CD4-positive, alpha-beta memory T cell (primary cell): ENCODE results near the gene MYO1F. TPM values are rescaled to one million over a fixed set of nuclear protein-coding genes. Genes with fewer than 3 reads are reported as not detected.

ENCODE experiments used
- CTCF ChIA-PET: fragments of 350-600 bp; sonication (Branson Sonifier 250); formaldehyde crosslinking; loops from one replicate; lab custom pipeline; 2021; ENCODE audit warnings: inconsistent platforms; ENCODE audit not compliant: partially characterized antibody; lab: Charles Lee
- POLR2A ChIA-PET: fragments of 350-600 bp; sonication (Branson Sonifier 250); formaldehyde crosslinking; loops from one replicate; lab custom pipeline; 2021; ENCODE audit not compliant: partially characterized antibody; lab: Charles Lee
- DNase-seq, 5 donors: peaks; one replicate each; pipeline versions ENCODE4 v3.0.0 to v3.0.0-alpha.2; 2020 to 2022; ENCODE audit warnings: mixed read lengths in 1 of 5
- H3K27ac ChIP-seq: one replicate; pipeline ENCODE4 v1.7.0; 2013; ENCODE audit warnings: low read depth, low read length
- H3K27me3 ChIP-seq: 2 replicates; pipeline ENCODE4 v1.7.0; 2013; ENCODE audit warnings: mild to moderate bottlenecking, low read length, moderate library complexity; ENCODE audit not compliant: insufficient read depth
- H3K36me3 ChIP-seq: 2 replicates; pipeline ENCODE4 v1.7.0; 2013; ENCODE audit warnings: mild to moderate bottlenecking, low read length, moderate library complexity; ENCODE audit not compliant: insufficient read depth
- H3K4me1 ChIP-seq: 2 replicates; pipeline ENCODE4 v1.7.0; 2013; ENCODE audit warnings: mild to moderate bottlenecking, low read length, moderate library complexity; ENCODE audit not compliant: insufficient read depth
- H3K4me3 ChIP-seq, 2 donors: one replicate each; pipeline ENCODE4 v1.7.0; 2013; ENCODE audit warnings: low read length in 2 of 2, mild to moderate bottlenecking in 1 of 2
- H3K9me3 ChIP-seq, 2 donors: one replicate each; pipeline ENCODE4 v1.7.0; 2013; ENCODE audit warnings: low read length in 2 of 2, control low read depth in 1 of 2; ENCODE audit not compliant: control insufficient read depth in 1 of 2
- H3K27ac Mint-ChIP-seq, 7 donors: one replicate each; pipeline ENCODE4 v1.8.0; 2020 to 2021; ENCODE audit warnings: mixed read lengths in 7 of 7, mild to moderate bottlenecking in 6 of 7, inconsistent platforms in 3 of 7, moderate library complexity in 3 of 7
- H3K27me3 Mint-ChIP-seq, 2 donors: one replicate each; pipeline ENCODE4 v1.8.0; 2020 to 2021; ENCODE audit warnings: mixed read lengths in 2 of 2
- H3K36me3 Mint-ChIP-seq, 2 donors: one replicate each; pipeline ENCODE4 v1.8.0; 2020 to 2021; ENCODE audit warnings: mixed read lengths in 2 of 2, inconsistent platforms in 1 of 2, mild to moderate bottlenecking in 1 of 2
- H3K4me1 Mint-ChIP-seq, 4 donors: one replicate each; pipeline ENCODE4 v1.8.0; 2020 to 2021; ENCODE audit warnings: mixed read lengths in 4 of 4, mild to moderate bottlenecking in 1 of 4
- H3K4me3 Mint-ChIP-seq, 8 donors: one replicate each; pipeline ENCODE4 v1.8.0; 2020 to 2021; ENCODE audit warnings: mixed read lengths in 8 of 8, mild to moderate bottlenecking in 7 of 8, moderate library complexity in 6 of 8, inconsistent platforms in 3 of 8
- H3K9me3 Mint-ChIP-seq, 8 donors: one replicate each; pipeline ENCODE4 v1.8.0; 2020 to 2021; ENCODE audit warnings: mixed read lengths in 8 of 8, mild to moderate bottlenecking in 5 of 8, inconsistent platforms in 3 of 8, moderate library complexity in 1 of 8
- intact Hi-C: fragments of 100-400 bp; cut with micrococcal nuclease; formaldehyde crosslinking; loops from one replicate; pipeline ENCODE4 v1.15.1; 2023
- polyA plus RNA-seq, 2 donors: library from polyadenylated mRNA; unstranded; fragments of 300-500 nt; fragmentation: Illumina TruSeq; gene quantifications; one replicate each; pipeline ENCODE4 v1.2.3, GENCODE V29; 2021
- total RNA-seq, 2 experiments: library from RNA; stranded (reverse); gene quantifications; one replicate each; pipeline ENCODE4 v1.2.3, GENCODE V29; 2021

Gene MYO1F
- total and polyA plus RNA-seq, 4 experiments from 2014 or later = 35.9 to 359 (median 220) TPM

DNA sequence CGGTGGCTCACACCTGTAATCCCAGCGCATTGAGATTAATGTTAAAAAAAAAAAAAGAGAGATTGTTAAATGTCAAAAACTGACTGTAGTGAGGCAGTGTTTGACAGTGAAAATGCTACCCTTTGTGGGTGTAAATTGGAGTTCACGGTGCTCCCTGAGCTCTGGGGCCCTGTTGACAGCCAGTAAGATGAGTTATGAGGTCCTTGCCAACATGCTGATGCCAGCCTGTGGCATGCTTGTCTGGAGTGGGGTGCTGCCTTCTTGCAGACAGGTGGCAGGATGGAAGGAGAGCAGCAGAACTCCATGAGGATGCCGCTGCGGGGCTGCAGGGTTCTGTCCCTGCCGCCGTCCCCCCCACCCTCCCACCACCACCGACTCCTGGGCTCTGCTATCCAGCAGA, 100.7 kb downstream of the MYO1F start:
- Mint-ChIP-seq H3K27me3 (no peaks in the 10 kb centered on the region), H3K9me3 (peaks cover 0 to 2% (median 0%) of the 10 kb centered on the region in 8 donors), H3K27ac (peak overlapping the region in 5 of 7 donors; percentile 2 to 74 (median 40)), H3K4me1 (peaks cover 26 to 57% (median 41%) of the 10 kb centered on the region in 4 donors), H3K36me3 (peaks cover 41 to 77% of the 10 kb centered on the region in 2 donors), H3K4me3 (peak overlapping the region in 1 of 8 donors; percentile 46)
- no peak overlapping the region for H3K4me3 ChIP-seq
- H3K4me1 ChIP-seq = peaks cover 32% of the 10 kb centered on the region
- no peaks in the 10 kb centered on the region for H3K9me3 ChIP-seq
- no peak overlapping the region for H3K27ac ChIP-seq
- ChIA-PET CTCF (interaction anchor here (1.3 to 1.5 kb wide), 2 partner anchors 102 to 105 kb away, joined by 3 to 4 read pairs; no protein-coding TSS in a partner anchor), POLR2A (no interaction called here)
- peaks cover 74% of the 10 kb centered on the region for H3K36me3 ChIP-seq
- no peaks in the 10 kb centered on the region for H3K27me3 ChIP-seq
- no peak for DNase-seq
- intact Hi-C loops = no loop called here

DNA sequence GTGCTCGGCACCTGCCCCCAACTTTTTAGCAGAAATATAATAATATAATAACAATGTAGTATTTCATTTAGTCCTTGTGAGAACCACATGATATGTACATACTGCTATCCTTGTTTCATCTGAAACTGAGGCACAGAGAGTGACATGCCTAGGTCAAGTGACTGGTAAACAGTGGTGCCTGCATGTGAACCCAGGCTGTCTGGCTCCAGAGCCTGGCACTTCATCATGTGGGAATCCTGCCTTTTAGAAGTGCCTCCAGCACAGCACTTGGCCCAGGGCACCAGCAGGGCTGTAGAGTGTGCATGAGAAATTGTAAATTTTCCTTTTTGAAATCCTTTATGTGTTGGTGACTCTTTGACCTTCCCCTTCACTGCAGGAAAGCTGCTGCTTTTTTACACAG, 102.2 kb downstream of the MYO1F start:
- Mint-ChIP-seq H3K27me3 (no peaks in the 10 kb centered on the region), H3K4me1 (peaks cover 24 to 45% (median 32%) of the 10 kb centered on the region in 4 donors), H3K27ac (peak overlapping the region in 2 of 7 donors; percentile 19 to 57), H3K36me3 (peaks cover 48 to 83% of the 10 kb centered on the region in 2 donors), H3K9me3 (no peaks in the 10 kb centered on the region), H3K4me3 (no peak overlapping the region)
- H3K9me3 ChIP-seq = no peaks in the 10 kb centered on the region
- ChIA-PET POLR2A (interaction anchor here (0.8 to 2.1 kb wide), 2 partner anchors 19 to 39 kb away, joined by 4 read pairs; partner anchors contain the start of gene ZNF414), CTCF (interaction anchor here (1.5 kb wide), 1 partner anchor 106 kb away, joined by 3 read pairs; no protein-coding TSS in a partner anchor)
- intact Hi-C loops = no loop called here
- peaks cover 73% of the 10 kb centered on the region for H3K36me3 ChIP-seq
- no peaks in the 10 kb centered on the region for H3K27me3 ChIP-seq
- no peak for DNase-seq
- H3K4me3 ChIP-seq = no peak overlapping the region
- peaks cover 20% of the 10 kb centered on the region for H3K4me1 ChIP-seq
- H3K27ac ChIP-seq = no peak overlapping the region

DNA sequence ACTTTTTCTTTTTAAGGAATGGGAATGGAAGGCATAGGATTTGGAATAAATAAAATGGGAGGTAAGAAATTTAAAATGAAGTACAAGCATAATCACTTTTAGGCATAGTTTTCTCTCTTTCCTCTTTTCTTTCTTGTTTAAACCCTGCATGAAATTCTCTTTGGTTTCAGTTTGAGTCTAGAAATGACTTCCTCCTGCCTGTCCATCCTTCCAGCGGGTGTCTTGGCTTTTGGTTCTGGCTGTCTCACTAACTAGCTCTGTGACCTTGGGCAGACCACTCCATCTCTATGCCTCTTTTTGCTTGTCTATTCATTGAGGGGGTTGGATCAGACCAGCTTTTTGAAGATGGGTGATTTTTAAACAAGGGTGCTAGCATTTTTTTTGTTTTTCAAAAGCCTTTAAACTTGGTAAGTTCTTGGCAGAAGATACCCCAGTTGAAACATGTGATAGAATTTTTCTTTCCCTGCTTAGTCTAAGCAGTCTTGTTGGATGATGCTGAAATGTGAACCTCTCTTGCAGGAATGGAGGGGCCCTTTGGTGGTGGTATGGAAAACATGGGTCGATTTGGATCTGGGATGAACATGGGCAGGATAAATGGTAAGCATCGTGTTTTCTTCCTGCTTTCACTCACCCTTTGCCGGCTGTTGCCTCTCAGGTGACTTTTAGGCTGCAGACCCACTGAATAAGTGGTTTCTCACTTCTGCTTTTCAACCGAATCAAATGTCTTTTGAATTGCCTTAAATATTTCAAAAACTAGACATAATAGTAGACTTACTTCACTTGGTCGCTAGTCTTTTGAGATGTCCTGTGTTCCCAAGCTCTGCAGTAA, 103.4 kb downstream of the MYO1F start:
- Mint-ChIP-seq H3K27me3 (no peaks in the 10 kb centered on the region), H3K4me1 (peaks cover 24 to 52% (median 34%) of the 10 kb centered on the region in 4 donors), H3K36me3 (peaks cover 58 to 89% of the 10 kb centered on the region in 2 donors), H3K4me3 (no peak overlapping the region), H3K27ac (peak overlapping the region; percentile 42 to 87 (median 75)), H3K9me3 (no peaks in the 10 kb centered on the region)
- Histone ChIP-seq H3K27me3 (no peaks in the 10 kb centered on the region), H3K9me3 (no peaks in the 10 kb centered on the region), H3K4me1 (peaks cover 20% of the 10 kb centered on the region), H3K27ac (no peak overlapping the region), H3K4me3 (no peak overlapping the region), H3K36me3 (peaks cover 81% of the 10 kb centered on the region)
- DNase-seq = no peak
- CTCF ChIA-PET = interaction anchor here (1.0 to 1.4 kb wide), 3 partner anchors 9 to 106 kb away, joined by 3 to 4 read pairs (median 3); no protein-coding TSS in a partner anchor
- POLR2A ChIA-PET = interaction anchor here (0.6 to 2.1 kb wide), 4 partner anchors 18 to 103 kb away, joined by 3 to 5 read pairs (median 4); partner anchors contain the start of gene ZNF414
- intact Hi-C loops = no loop called here

Other genes starting within 250 kb of the MYO1F start
- gene KANK3, start 234.2 kb downstream of the MYO1F start, total RNA-seq = 1 to 10 TPM; 5.0 to 6.3 TPM
- 1 to 10 TPM; 1.1 to 1.9 TPM for gene KANK3, start 234.2 kb downstream of the MYO1F start, polyA plus RNA-seq
- gene ANGPTL4, start 213.3 kb downstream of the MYO1F start, total RNA-seq = not detected
- not detected for gene ANGPTL4, start 213.3 kb downstream of the MYO1F start, polyA plus RNA-seq
- 100 to 1,000 TPM; 107 to 109 TPM for gene RAB11B, start 187.1 kb downstream of the MYO1F start, total RNA-seq
- gene RAB11B, start 187.1 kb downstream of the MYO1F start, polyA plus RNA-seq = 10 to 100 TPM; 40.2 to 87.0 TPM
- 10 to 100 TPM; 25.5 to 30.3 TPM for gene MARCHF2, start 164.1 kb downstream of the MYO1F start, total RNA-seq
- gene MARCHF2, start 164.1 kb downstream of the MYO1F start, polyA plus RNA-seq = 10 to 100 TPM; 46.0 to 60.9 TPM
- gene HNRNPM, start 132.5 kb downstream of the MYO1F start, total RNA-seq = 100 to 1,000 TPM; 197 to 199 TPM
- gene HNRNPM, start 132.5 kb downstream of the MYO1F start, polyA plus RNA-seq = 100 to 1,000 TPM; 206 to 245 TPM
- gene PRAM1, start 74.8 kb downstream of the MYO1F start, total RNA-seq = 1 to 10 TPM; 2.3 to 2.6 TPM
- not detected for gene PRAM1, start 74.8 kb downstream of the MYO1F start, polyA plus RNA-seq
- gene ZNF414, start 63.3 kb downstream of the MYO1F start, total RNA-seq = 10 to 100 TPM; 45.1 to 50.4 TPM
- gene ZNF414, start 63.3 kb downstream of the MYO1F start, polyA plus RNA-seq = 10 to 100 TPM in 1 of 2 donors, 1 to 10 TPM in 1; 9.5 to 25.8 TPM
- gene ADAMTS10, start 33.3 kb upstream of the MYO1F start, total RNA-seq = 10 to 100 TPM; 66.0 to 67.2 TPM
- 1 to 10 TPM in 1 of 2 donors, under 1 TPM in 1; 0.59 to 2.2 TPM for gene ADAMTS10, start 33.3 kb upstream of the MYO1F start, polyA plus RNA-seq
- not detected for gene NFILZ, start 53.2 kb upstream of the MYO1F start, total RNA-seq
- not detected for gene NFILZ, start 53.2 kb upstream of the MYO1F start, polyA plus RNA-seq
- not detected for gene ACTL9, start 121.4 kb upstream of the MYO1F start, total RNA-seq
- gene ACTL9, start 121.4 kb upstream of the MYO1F start, polyA plus RNA-seq = not detected
- gene OR2Z1, start 144.2 kb upstream of the MYO1F start, total RNA-seq = not detected
- not detected for gene OR2Z1, start 144.2 kb upstream of the MYO1F start, polyA plus RNA-seq